Measurements from ENCODE around the gene SIDT2.

SIDT2 gene

DNA sequence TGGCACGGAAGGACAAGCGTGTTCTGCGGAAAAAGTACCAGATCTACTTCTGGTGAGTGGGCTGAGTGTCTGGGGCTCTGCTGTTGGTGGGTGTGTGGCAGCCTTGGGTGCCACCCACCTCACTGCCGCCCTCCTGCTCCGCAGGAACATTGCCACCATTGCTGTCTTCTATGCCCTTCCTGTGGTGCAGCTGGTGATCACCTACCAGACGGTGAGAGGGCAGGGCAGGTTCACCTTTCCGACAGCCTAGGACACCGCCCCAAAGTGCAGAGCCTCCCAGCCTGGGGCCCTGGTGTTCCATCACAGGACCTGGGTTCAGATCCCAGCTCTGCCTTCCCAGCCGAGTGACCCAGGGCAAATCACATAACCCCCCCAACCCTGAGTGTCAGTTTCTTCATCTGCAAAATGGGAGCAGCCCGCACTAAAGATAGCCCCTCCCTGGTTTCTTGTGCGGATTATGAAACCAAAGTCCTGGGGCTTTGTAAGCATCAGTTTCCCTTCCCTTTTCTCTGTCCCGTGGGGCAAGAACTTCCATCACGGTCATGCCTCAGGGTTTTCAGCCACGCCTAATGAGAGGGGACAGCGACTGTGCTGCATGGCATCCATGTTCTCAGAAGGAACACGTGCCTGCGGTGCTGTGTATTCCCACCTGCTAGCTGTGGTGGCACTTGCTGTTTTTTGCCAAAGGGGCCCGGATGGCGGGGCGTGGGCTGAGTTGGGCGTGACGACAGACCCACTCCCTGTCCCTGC, 10.8 kb downstream of the SIDT2 start:
- DNase-seq: no peak

DNA sequence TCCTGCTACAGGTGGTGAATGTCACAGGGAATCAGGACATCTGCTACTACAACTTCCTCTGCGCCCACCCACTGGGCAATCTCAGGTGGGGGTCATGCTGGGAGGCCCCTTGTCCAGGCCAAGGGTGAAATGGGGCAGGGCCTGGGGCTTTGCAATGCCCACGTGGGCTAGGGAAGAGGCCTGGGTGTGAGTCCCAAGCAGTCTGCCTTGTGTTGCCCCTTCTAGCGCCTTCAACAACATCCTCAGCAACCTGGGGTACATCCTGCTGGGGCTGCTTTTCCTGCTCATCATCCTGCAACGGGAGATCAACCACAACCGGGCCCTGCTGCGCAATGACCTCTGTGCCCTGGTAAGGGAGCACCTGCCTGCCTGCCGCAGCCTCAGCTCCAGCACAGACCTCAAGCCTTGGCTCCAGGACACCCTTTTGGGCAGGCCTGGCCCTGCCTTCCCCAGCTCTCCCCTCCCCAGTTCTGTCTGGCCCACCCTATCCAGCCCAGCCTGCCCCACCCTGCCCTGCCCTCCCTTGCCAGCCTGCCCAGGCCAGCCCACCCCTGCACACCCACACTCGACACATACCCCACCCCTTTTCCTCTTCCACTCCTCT, 11.5 kb downstream of the SIDT2 start:
- DNase-seq: no peak

DNA sequence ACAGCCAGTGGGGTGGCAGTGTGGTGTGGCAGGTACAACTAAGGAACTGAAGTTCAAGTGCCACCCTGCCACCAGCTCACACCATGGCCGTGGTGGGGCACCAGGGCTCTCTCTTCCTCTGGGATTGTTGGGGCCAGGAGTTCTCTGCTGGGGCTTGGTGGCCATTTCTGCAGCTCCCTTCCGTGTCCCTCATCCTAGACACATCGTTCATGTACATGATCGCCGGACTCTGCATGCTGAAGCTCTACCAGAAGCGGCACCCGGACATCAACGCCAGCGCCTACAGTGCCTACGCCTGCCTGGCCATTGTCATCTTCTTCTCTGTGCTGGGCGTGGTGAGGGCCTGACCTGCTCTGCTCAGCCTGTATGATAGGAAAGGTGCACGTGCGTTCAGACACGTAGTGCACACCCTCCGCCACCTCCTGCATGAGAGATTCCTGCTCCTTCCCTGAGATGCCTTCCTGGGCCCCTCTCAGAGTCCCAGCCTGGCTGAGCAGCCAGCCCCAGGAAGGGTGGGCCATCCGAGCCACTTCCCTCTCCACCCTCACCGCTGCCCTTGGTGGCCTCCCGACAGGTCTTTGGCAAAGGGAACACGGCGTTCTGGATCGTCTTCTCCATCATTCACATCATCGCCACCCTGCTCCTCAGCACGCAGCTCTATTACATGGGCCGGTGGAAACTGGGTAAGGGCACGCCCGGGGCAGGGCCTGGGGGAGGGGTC, 13.3 kb downstream of the SIDT2 start:
- no peak for DNase-seq

DNA sequence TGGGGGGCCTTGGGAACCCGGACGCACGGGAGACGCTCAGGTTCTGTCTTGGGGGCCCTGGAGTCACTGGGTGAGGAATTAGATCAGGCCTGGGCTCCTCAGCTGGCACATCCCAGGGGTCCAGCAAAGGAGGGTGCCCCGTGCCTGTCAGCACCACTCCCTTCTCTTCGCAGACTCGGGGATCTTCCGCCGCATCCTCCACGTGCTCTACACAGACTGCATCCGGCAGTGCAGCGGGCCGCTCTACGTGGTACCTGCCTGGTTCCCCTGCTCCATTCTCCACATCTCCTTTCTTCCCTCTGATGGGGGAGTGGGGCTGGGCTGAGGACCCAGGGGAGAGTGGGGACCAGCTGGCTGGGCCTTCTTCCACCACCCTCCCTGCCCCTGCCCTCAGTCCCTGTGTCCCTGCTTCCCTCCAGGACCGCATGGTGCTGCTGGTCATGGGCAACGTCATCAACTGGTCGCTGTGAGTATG, 13.9 kb downstream of the SIDT2 start:
- DNase-seq: no peak

DNA sequence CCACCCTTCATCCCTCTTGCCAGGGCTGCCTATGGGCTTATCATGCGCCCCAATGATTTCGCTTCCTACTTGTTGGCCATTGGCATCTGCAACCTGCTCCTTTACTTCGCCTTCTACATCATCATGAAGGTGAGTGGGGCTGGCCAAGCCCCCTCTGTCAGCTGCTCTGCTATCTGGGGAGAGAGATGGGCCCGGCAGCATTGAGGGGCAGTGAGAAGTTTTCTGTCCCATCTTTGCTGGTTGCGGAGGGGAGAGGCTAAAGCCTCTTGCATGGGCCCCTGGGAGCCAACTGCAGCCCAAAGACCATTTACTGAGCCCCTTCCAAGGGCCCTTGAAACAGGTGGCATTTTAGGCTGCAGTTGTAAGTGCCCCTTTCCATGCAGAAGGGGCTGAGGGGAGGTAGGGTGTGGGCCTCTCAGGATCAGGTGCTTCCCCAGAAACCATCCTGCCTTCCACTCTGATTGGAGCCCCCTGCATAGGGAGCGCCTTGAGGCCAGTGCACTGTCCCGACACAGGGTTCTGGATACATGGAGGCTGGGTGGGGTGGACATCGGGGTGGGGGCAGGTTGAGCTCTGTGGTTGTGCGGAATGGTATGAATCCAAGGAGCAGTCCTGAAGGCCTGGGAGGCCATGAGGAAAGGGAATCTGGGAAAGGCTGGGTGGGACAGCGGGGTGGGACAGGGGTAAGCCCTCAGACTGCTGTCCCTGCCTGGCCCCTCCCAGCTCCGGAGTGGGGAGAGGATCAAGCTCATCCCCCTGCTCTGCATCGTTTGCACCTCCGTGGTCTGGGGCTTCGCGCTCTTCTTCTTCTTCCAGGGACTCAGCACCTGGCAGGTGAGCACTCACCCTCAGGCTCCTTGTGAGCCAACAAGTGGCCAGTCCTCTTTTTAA, 14.8 kb downstream of the SIDT2 start:
- no peak for DNase-seq

DNA sequence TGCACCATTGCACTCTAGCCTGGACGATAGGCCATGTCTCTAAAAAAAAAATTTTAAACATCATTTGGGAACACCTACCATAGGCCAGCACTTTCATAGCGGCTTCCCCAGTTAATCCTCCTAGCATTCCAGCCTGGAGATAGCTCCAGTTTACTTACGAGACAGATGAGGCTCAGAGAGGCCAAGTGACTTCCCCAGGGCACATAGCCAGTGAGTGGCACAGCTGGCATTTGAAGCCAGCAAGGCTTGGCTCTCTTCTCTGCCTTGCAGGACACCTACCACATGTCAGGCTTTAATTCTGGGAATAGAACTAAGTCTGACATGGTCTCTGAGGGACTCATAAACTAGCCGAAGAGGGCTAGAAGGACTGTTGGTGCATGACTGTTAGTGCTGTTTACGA, 15.7 kb downstream of the SIDT2 start:
- no peak for DNase-seq

DNA sequence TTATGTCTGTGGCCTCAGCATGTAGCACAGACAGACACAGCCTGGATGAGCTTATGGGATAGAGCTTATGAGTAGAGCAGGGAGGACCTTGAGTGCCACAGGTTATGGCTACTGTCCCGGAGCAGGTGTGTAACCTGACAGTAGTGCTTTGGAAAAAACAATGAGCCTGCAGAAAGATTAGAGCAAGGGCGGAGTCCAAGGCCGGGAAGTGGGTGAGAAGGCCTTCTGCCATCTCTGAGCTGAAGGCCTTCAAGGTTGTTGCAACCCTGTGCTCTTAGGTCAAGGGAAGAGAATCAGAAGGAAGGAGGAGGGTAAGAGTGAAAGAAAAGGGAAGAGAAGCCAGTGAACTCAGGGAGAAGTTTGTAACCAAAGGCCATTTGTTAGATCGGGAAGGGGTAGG, 16.7 kb downstream of the SIDT2 start:
- DNase-seq: no peak

DNA sequence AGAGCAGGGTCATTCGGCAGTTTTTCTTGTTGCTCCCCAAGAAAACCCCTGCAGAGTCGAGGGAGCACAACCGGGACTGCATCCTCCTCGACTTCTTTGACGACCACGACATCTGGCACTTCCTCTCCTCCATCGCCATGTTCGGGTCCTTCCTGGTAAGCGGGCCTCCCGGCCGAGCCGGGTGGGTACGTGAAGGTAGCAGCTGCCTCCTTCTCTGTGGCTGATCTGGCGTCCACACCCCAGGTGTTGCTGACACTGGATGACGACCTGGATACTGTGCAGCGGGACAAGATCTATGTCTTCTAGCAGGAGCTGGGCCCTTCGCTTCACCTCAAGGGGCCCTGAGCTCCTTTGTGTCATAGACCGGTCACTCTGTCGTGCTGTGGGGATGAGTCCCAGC, 17.2 kb downstream of the SIDT2 start:
- no peak for DNase-seq

DNA sequence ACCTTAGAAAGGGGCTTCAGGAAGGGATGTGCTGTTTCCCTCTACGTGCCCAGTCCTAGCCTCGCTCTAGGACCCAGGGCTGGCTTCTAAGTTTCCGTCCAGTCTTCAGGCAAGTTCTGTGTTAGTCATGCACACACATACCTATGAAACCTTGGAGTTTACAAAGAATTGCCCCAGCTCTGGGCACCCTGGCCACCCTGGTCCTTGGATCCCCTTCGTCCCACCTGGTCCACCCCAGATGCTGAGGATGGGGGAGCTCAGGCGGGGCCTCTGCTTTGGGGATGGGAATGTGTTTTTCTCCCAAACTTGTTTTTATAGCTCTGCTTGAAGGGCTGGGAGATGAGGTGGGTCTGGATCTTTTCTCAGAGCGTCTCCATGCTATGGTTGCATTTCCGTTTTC, 18.5 kb downstream of the SIDT2 start:
- no peak for DNase-seq

DNA sequence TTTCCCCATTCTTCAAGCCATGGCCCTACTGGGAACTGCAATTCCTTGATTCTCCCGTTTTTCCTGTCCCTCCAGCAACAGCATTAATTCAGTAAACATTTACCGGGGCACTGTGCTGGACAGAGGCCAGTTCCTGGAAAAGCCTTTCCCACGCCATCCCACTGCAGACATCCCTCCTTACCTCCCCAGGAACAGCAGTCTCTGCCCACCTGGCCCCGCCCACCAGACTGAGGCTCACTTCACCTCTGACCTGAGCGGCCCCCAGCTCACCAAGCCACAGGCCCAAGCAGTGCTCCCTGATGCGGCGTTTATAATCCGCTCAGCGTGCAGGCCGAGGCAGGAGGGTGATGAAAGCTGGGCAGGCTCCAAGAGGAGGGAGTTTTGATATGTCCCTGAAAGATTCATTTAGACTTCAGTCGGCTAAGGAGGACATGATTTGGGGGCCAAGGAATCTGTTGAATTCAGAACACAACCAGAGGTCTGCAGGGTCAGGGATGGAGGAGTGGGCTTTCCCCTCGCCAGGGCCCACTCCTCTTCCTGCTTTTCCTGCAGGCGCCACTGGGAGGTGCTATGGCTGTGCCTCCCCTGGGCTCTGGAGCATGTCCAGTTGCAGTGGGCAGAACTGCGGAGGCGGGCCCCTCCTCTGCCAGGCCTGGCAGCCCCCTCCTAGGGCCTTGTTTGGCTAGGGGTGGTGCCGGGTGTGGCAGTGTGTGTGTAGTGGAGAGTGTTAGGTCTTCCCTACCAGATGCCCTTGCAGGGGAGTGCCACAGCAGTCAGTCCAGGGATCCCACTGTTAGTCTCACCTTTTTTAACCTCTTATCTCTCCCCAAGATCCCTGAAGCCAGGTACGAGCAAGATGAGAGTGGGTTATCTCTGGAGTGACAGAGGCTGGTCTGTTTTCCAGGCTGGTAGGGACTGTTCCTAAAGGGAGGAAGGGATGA, 19.2 kb downstream of the SIDT2 start:
- DNase-seq: no peak

DNA sequence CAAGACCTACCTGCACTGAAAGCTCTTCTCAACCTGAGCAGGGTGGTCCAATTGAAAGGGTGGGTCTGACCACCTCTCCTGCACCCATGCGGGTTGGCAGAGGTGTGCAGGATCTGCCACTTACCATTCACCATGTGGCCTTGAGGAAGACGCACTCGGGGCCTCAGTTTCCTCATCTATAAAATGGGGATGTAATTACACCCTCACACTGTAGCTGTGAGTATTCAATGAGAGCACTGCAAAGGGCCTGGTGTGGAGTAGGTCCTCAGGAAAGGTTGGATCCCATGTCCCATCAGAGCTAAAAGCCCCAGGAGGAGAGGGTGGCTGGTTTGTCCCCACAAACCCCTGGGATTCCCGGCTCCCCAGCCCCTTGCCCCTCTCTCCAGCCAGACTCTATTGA, 20.1 kb downstream of the SIDT2 start:
- no peak for DNase-seq

DNA sequence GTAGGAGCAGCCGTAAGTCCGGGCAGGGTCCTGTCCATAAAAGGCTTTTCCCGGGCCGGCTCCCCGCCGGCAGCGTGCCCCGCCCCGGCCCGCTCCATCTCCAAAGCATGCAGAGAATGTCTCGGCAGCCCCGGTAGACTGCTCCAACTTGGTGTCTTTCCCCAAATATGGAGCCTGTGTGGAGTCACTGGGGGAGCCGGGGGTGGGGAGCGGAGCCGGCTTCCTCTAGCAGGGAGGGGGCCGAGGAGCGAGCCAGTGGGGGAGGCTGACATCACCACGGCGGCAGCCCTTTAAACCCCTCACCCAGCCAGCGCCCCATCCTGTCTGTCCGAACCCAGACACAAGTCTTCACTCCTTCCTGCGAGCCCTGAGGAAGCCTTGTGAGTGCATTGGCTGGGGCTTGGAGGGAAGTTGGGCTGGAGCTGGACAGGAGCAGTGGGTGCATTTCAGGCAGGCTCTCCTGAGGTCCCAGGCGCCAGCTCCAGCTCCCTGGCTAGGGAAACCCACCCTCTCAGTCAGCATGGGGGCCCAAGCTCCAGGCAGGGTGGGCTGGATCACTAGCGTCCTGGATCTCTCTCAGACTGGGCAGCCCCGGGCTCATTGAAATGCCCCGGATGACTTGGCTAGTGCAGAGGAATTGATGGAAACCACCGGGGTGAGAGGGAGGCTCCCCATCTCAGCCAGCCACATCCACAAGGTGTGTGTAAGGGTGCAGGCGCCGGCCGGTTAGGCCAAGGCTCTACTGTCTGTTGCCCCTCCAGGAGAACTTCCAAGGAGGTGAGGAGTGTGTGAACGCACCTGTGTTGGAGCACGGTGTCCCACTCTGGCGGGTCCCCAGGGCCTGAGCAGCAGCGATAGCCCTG, 20.7 kb downstream of the SIDT2 start, which contains the start of gene TAGLN:
TAGLN (plus strand) TSS at position 318 of the 863 bp plus-strand sequence. CDS start 3,644 bp downstream, outside the sequence.
- no peak for DNase-seq

DNA sequence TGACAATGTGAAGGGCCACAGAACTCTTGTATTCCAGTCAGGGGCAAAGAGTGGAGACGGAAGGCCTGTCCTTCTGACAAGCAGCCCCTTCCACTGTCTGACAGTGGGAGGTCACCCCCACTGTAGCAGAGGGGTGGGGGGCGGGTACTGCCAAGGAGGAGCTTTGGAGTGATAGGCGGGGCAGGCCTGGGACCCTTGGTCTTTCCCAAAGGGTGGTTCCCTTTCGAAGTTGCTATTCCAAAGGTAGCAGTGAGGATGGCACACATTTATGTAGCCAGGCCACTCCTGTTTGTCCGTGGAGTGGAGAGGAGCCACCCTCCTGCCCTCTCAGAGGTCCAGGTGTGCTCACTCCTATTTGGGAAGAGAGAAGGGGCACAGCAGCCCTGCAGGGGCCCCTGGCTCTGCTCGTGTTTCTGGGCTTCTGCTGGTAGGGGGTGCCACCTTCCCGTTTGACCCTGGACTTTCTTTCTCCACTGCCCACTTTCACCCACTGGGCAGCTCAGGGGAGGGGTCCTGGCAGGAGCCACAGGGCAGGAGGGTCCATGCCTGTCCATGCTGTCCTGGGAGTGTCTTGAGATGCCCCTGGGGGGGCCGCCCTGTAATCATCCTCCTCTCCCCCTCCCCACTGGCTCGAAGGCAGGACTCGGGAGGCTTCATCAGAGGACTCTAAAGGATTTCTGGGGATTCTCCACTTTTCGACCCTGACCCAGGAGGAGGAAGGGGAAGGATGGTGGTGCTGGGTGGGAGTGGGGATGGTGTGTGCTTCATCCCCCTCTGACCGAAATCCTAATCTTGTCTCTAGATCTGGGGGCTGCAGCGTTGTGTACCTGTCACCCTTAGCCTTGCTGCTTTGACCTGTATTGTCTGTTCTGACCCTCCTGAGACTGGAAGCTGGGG, 21.6 kb downstream of the SIDT2 start:
- no peak for DNase-seq

DNA sequence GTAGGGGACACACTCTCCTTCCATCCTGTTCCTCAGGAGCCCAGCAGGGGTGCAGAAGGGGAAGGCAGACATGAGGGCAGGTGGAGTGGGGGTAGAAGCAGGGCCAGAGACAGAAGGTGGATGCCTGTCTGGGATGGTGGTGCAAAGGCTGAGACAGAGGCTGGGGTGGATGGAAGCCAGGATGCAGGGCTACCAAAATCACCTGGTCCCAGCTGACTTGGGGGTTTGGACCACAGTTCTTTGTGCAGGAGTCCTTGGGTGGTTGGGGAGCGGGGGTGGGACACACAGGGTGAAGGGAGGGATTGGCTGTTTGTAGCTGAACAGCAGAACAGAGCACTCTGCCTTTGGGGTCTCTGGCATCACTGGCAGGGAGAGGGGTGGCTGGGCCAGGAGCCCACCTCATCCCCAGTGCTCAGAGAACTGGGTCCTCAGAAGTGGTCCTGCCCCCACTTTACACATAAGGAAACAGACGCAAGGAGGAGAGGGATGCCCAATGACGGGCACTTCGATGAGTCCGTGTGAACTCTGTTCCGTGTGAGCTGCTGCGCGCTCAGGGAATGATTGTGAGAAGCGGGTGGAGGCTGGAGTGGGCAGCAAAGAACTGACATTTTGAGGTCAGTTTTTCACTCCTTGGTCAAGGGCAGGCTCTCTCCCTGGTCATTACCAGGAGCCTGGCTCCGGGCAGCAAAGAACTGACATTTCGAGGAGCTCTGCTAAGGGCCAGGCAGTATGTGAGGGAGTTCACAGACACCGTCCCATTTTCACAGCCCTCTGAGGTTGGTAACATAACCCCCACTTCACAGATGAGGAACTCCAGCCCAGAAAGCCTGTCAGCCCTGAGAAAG, 22.5 kb downstream of the SIDT2 start:
- DNase-seq: no peak

DNA sequence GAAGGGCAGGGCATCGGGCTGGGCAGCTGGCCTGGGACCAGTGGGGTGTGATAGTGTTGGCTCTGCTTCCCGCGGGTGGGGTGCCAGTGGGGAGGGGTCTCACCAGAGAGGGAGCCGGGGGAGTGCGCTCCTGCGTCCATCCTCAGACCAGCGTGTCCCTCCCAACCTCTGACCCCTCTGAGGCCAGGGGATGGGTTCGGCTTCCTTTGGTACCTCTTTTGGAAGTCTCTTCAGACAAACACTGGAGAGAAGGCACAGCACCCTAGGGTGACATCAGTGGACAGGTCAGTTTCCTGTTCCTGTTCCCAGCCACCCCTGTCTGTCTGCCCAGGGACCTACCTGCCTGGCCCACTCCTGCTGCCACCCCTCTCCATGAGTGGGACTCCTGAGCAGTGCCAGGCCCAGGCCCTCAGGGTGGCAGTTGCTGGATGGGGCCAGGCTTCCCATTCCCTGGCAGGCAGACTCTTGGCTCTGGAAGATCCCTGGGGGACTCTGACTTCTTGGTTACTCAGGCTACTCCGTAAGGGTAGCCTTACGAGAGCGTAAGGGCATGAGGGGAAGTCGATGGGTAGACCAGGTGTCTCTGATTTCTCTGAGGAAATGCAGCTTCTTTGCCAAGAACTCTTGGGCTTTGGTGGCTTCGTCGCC, 23.2 kb downstream of the SIDT2 start:
- no peak for DNase-seq

DNA sequence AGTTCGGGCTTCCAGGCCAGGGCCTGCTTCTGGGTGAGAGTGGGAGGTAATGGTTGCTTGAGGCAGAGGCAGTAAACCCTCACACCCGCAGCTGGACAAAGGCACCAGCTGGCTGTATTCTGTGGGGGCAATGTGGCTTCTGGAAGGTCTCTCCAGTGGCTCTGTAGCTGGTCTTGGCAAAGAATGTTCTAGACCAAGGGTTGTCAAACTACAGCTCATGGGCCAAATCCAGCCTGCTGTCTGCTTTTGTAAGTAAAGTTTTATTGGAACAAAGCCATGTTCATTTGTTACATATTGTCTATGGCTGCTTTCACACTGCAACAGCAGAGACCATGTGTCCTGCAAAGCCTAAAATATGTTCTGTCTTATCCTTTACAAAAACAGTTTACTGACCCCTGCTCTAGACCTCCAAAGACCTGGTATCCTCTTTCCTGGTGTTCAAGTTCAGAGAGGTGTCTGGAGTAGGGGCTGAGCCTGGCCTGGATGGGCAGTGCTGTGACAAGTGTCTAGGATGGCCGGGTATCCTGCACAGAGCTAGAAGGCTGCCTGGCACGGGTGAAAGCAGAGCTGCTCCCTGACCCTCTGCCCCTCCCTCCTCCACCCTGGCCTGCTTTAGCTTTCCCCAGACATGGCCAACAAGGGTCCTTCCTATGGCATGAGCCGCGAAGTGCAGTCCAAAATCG, 24.0 kb downstream of the SIDT2 start:
- DNase-seq: no peak

DNA sequence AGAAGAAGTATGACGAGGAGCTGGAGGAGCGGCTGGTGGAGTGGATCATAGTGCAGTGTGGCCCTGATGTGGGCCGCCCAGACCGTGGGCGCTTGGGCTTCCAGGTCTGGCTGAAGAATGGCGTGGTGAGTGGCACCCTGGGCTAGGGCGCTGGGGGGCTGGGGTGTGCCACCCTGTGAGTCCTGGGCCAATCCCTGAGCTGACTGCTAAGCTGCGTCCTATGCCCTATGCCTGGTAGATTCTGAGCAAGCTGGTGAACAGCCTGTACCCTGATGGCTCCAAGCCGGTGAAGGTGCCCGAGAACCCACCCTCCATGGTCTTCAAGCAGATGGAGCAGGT, 24.5 kb downstream of the SIDT2 start:
- no peak for DNase-seq
